SK-N-SH (cell line): Measurements from ENCODE around the gene DPP10.

Experiments used
- EZH2phosphoT487 ChIP-seq: fragments of 200-600 bp; sonication (generic); IDR thresholded peaks from 2 replicates; pipeline ENCODE4 v1.6.1; 2017; ENCODE audit warnings: low read depth, mixed run types, mild to moderate bottlenecking, antibody characterized with exemption, moderate library complexity, borderline replicate concordance
- RFX5 ChIP-seq: IDR thresholded peaks from 2 replicates; pipeline ENCODE4 v1.6.1; 2012; ENCODE audit warnings: mild to moderate bottlenecking, improper control_type of control experiment, low read length
- TAF1 ChIP-seq: IDR thresholded peaks from 2 replicates; pipeline ENCODE4 v1.6.1; 2012; ENCODE audit warnings: low read depth, mild to moderate bottlenecking, low read length, moderate library complexity, borderline replicate concordance

DNA sequence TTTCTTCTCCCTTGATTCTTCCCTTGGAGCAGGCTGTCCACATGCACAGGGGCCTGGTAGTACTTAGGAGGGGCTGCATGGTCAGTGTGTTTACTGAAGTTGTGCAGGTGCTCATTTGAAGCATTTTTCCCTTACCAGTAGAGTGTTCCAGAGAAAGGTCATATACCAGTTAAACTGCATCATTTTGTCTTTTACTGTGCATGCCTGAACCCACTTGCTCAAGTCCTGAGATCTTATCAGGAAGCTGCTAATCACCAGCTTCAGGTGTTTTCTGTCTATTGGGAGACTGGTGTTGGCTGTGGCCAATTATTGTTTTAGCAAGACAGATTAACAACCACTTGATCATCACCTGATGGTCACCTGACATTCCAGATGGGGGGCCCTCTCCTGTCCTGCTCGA lies 676.6 kb downstream of the DPP10 start:
- TF ChIP-seq EZH2phosphoT487, result no peak
- no peak for TF ChIP-seq TAF1
- TF ChIP-seq RFX5, result no peak
